ENCODE results near the gene PTPRG.
"Not testable (repeated sequence)": the region's sequence is repeated elsewhere in the genome, so short reads cannot be mapped to it uniquely, and the experiment has no call there.

PTPRG gene

GRCh38 chr3:61683549-61684236 lies 122.3 kb downstream of the PTPRG start:
- no peaks in the 10 kb centered on the region for H3K27me3 Mint-ChIP-seq

GRCh38 chr3:61684386-61684785 lies 123.0 kb downstream of the PTPRG start:
- no peak overlapping the region for H3K27ac Mint-ChIP-seq
- H3K9me3 Mint-ChIP-seq = no peaks in the 10 kb centered on the region
- H3K36me3 Mint-ChIP-seq (ENCODE audit: low read depth) = no peaks in the 10 kb centered on the region
- H3K27me3 Mint-ChIP-seq = no peaks in the 10 kb centered on the region
- no peak overlapping the region for H3K4me3 Mint-ChIP-seq
- H3K4me1 Mint-ChIP-seq (ENCODE audit: low read depth) = no peaks in the 10 kb centered on the region

More at GRCh38 chr3:61683549-61684236, 122.3 kb downstream of the PTPRG start:
- Mint-ChIP-seq H3K27ac (no peak overlapping the region), H3K4me3 (no peak overlapping the region), H3K36me3 (ENCODE audit: low read depth) (no peaks in the 10 kb centered on the region), H3K4me1 (ENCODE audit: low read depth) (no peaks in the 10 kb centered on the region), H3K9me3 (no peaks in the 10 kb centered on the region)

- H3K36me3 Mint-ChIP-seq (ENCODE audit: low read depth) = no peaks in the 10 kb centered on the region
- H3K27me3 Mint-ChIP-seq = no peaks in the 10 kb centered on the region
- no peaks in the 10 kb centered on the region for H3K9me3 Mint-ChIP-seq
- H3K4me1 Mint-ChIP-seq (ENCODE audit: low read depth) = no peaks in the 10 kb centered on the region
- no peak overlapping the region for H3K4me3 Mint-ChIP-seq
- H3K27ac Mint-ChIP-seq = no peak overlapping the region
Observed at GRCh38 chr3:61685755-61686154, 124.4 kb downstream of the PTPRG start.

- no peaks in the 10 kb centered on the region for H3K36me3 Mint-ChIP-seq (ENCODE audit: low read depth)
- H3K9me3 Mint-ChIP-seq = no peaks in the 10 kb centered on the region
- no peaks in the 10 kb centered on the region for H3K27me3 Mint-ChIP-seq
- no peak overlapping the region for H3K27ac Mint-ChIP-seq
- H3K4me3 Mint-ChIP-seq = no peak overlapping the region
- H3K4me1 Mint-ChIP-seq (ENCODE audit: low read depth) = no peaks in the 10 kb centered on the region
Observed at GRCh38 chr3:61686228-61686648, 124.9 kb downstream of the PTPRG start.

GRCh38 chr3:61687206-61687605 lies 125.8 kb downstream of the PTPRG start:
- no peaks in the 10 kb centered on the region for H3K36me3 Mint-ChIP-seq (ENCODE audit: low read depth)
- H3K27ac Mint-ChIP-seq = no peak overlapping the region
- no peaks in the 10 kb centered on the region for H3K4me1 Mint-ChIP-seq (ENCODE audit: low read depth)
- no peak overlapping the region for H3K4me3 Mint-ChIP-seq
- H3K9me3 Mint-ChIP-seq = no peaks in the 10 kb centered on the region
- no peaks in the 10 kb centered on the region for H3K27me3 Mint-ChIP-seq

GRCh38 chr3:61687663-61688306 lies 126.4 kb downstream of the PTPRG start:
- no peaks in the 10 kb centered on the region for H3K36me3 Mint-ChIP-seq (ENCODE audit: low read depth)
- H3K27ac Mint-ChIP-seq = no peak overlapping the region
- no peak overlapping the region for H3K4me3 Mint-ChIP-seq
- H3K9me3 Mint-ChIP-seq = no peaks in the 10 kb centered on the region
- H3K4me1 Mint-ChIP-seq (ENCODE audit: low read depth) = no peaks in the 10 kb centered on the region
- H3K27me3 Mint-ChIP-seq = no peaks in the 10 kb centered on the region

- no peaks in the 10 kb centered on the region for H3K9me3 Mint-ChIP-seq
- no peak overlapping the region for H3K27ac Mint-ChIP-seq
- H3K4me3 Mint-ChIP-seq = no peak overlapping the region
- no peaks in the 10 kb centered on the region for H3K27me3 Mint-ChIP-seq
- no peaks in the 10 kb centered on the region for H3K4me1 Mint-ChIP-seq (ENCODE audit: low read depth)
- no peaks in the 10 kb centered on the region for H3K36me3 Mint-ChIP-seq (ENCODE audit: low read depth)
Observed at GRCh38 chr3:61688307-61688984, 127.1 kb downstream of the PTPRG start.

GRCh38 chr3:61690016-61690415 lies 128.6 kb downstream of the PTPRG start:
- no peaks in the 10 kb centered on the region for H3K27me3 Mint-ChIP-seq
- H3K27ac Mint-ChIP-seq = no peak overlapping the region
- H3K36me3 Mint-ChIP-seq (ENCODE audit: low read depth) = no peaks in the 10 kb centered on the region
- H3K4me1 Mint-ChIP-seq (ENCODE audit: low read depth) = no peaks in the 10 kb centered on the region
- no peaks in the 10 kb centered on the region for H3K9me3 Mint-ChIP-seq
- H3K4me3 Mint-ChIP-seq = no peak overlapping the region

GRCh38 chr3:61691466-61691865 lies 130.1 kb downstream of the PTPRG start:
- Mint-ChIP-seq H3K4me1 (ENCODE audit: low read depth) (no peaks in the 10 kb centered on the region), H3K27ac (no peak overlapping the region), H3K9me3 (no peaks in the 10 kb centered on the region), H3K27me3 (no peaks in the 10 kb centered on the region), H3K4me3 (no peak overlapping the region), H3K36me3 (ENCODE audit: low read depth) (no peaks in the 10 kb centered on the region)

- no peak overlapping the region for H3K4me3 Mint-ChIP-seq
- H3K4me1 Mint-ChIP-seq (ENCODE audit: low read depth) = no peaks in the 10 kb centered on the region
- no peaks in the 10 kb centered on the region for H3K9me3 Mint-ChIP-seq
- no peaks in the 10 kb centered on the region for H3K36me3 Mint-ChIP-seq (ENCODE audit: low read depth)
- H3K27ac Mint-ChIP-seq = no peak overlapping the region
- H3K27me3 Mint-ChIP-seq = no peaks in the 10 kb centered on the region
Observed at GRCh38 chr3:61697301-61697700, 135.9 kb downstream of the PTPRG start.

- H3K9me3 Mint-ChIP-seq; H3K4me3 Mint-ChIP-seq; H3K27me3 Mint-ChIP-seq; H3K4me1 Mint-ChIP-seq (ENCODE audit: low read depth); H3K36me3 Mint-ChIP-seq (ENCODE audit: low read depth); H3K27ac Mint-ChIP-seq: not testable (repeated sequence)
Observed at GRCh38 chr3:61698278-61699072, 137.1 kb downstream of the PTPRG start.

- no peaks in the 10 kb centered on the region for H3K4me1 Mint-ChIP-seq (ENCODE audit: low read depth)
- H3K36me3 Mint-ChIP-seq (ENCODE audit: low read depth) = no peaks in the 10 kb centered on the region
- no peak overlapping the region for H3K27ac Mint-ChIP-seq
- no peak overlapping the region for H3K4me3 Mint-ChIP-seq
- no peaks in the 10 kb centered on the region for H3K27me3 Mint-ChIP-seq
- no peaks in the 10 kb centered on the region for H3K9me3 Mint-ChIP-seq
Observed at GRCh38 chr3:61699622-61700021, 138.3 kb downstream of the PTPRG start.

- Mint-ChIP-seq H3K4me3 (no peak overlapping the region), H3K4me1 (ENCODE audit: low read depth) (no peaks in the 10 kb centered on the region), H3K27ac (no peak overlapping the region), H3K9me3 (no peaks in the 10 kb centered on the region), H3K36me3 (ENCODE audit: low read depth) (no peaks in the 10 kb centered on the region), H3K27me3 (no peaks in the 10 kb centered on the region)
Observed at GRCh38 chr3:61701011-61701410, 139.6 kb downstream of the PTPRG start.

- Mint-ChIP-seq H3K4me3 (no peak overlapping the region), H3K4me1 (ENCODE audit: low read depth) (no peaks in the 10 kb centered on the region), H3K9me3 (no peaks in the 10 kb centered on the region), H3K27me3 (no peaks in the 10 kb centered on the region), H3K27ac (no peak overlapping the region), H3K36me3 (ENCODE audit: low read depth) (no peaks in the 10 kb centered on the region)
Observed at GRCh38 chr3:61702453-61702852, 141.1 kb downstream of the PTPRG start.

- no peaks in the 10 kb centered on the region for H3K36me3 Mint-ChIP-seq (ENCODE audit: low read depth)
- H3K9me3 Mint-ChIP-seq = no peaks in the 10 kb centered on the region
- no peak overlapping the region for H3K27ac Mint-ChIP-seq
- H3K4me1 Mint-ChIP-seq (ENCODE audit: low read depth) = no peaks in the 10 kb centered on the region
- H3K27me3 Mint-ChIP-seq = no peaks in the 10 kb centered on the region
- no peak overlapping the region for H3K4me3 Mint-ChIP-seq
Observed at GRCh38 chr3:61704807-61705206, 143.4 kb downstream of the PTPRG start.
